K562 (cell line): ENCODE data around the gene DOK7. TPM values are rescaled to one million over a fixed set of nuclear protein-coding genes. Genes with fewer than 3 reads are reported as not detected.

ENCODE experiments used
- ATAC-seq: fragments of 200-7000 bp; cut with Tn5 transposase; 3 replicates; pipeline ENCODE4 v1.9.1; 2020; ENCODE audit warnings: moderate library complexity
- BruUV-seq: library from RNA; stranded (reverse); fragments of 400-500 nt; replicated peaks from 2 replicates; lab custom pipeline; 2021; lab: Mats Ljungman, UMichigan
- CTCF ChIA-PET: fragments of 300-600 bp; formaldehyde crosslinking; extraction: SDS; loops from one replicate; lab custom pipeline; 2021; ENCODE audit warnings: low intra/inter-chr PET ratio; lab: Yijun Ruan, JAX
- POLR2A ChIA-PET: fragments of 300-600, 350-650 bp; sonication (Branson Sonifier 250); formaldehyde crosslinking; extraction: SDS; loops from one replicate; lab custom pipeline; 2021; ENCODE audit warnings: antibody characterized with exemption, inconsistent platforms; lab: Yijun Ruan, JAX
- DNase-seq, 4 experiments: peaks; one replicate each; pipeline versions ENCODE4 v3.0.0 to v3.0.0-alpha.2; 2011 to 2018; ENCODE audit warnings: low spot score in 3 of 4, mixed read lengths in 3 of 4; ENCODE audit errors: extremely low read depth in 1 of 4
- FAIRE-seq: peaks from 2 replicates; lab custom pipeline; 2011; peaks lifted over from hg19 to GRCh38; lab: Jason Lieb, UNC
- H2AFZ ChIP-seq: 2 replicates; pipeline ENCODE4 v1.6.0; 2011; ENCODE audit warnings: low read depth, low read length, control low read depth, inconsistent platforms
- H3K27ac ChIP-seq: fragments of 200-600 bp; 3 replicates; pipeline ENCODE4 v1.8.0; 2011; ENCODE audit warnings: low read depth, mild to moderate bottlenecking, control low read depth, inconsistent platforms, low read length, moderate library complexity, mixed read lengths; ENCODE audit errors: extremely low read depth
- H3K27me3 ChIP-seq, 2 experiments: fragments of 300-600 bp in 1 of 2; 2 replicates in 1 of 2; 3 replicates in 1 of 2; pipeline versions ENCODE4 v1.6.0 to v1.8.0; 2011; ENCODE audit warnings: inconsistent platforms in 2 of 2, low read length in 2 of 2, mild to moderate bottlenecking in 1 of 2, mixed read lengths in 1 of 2, moderate library complexity in 1 of 2; ENCODE audit not compliant: control insufficient read depth in 2 of 2, insufficient read depth in 2 of 2
- H3K36me3 ChIP-seq: fragments of 300-600 bp; 3 replicates; pipeline ENCODE4 v1.8.0; 2011; ENCODE audit warnings: mild to moderate bottlenecking, low read length, inconsistent platforms; ENCODE audit not compliant: control insufficient read depth, insufficient read depth
- H3K4me1 ChIP-seq, 2 experiments: fragments of 200-600 bp in 1 of 2; replicated peaks in 1 of 2; 2 replicates in 1 of 2; 3 replicates in 1 of 2; pipeline versions ENCODE4 v1.5.1 to v1.8.0; 2011; ENCODE audit warnings: inconsistent platforms in 2 of 2, low read length in 2 of 2, mild to moderate bottlenecking in 1 of 2, mixed read lengths in 1 of 2, moderate library complexity in 1 of 2; ENCODE audit not compliant: control insufficient read depth in 2 of 2, insufficient read depth in 2 of 2
- H3K4me2 ChIP-seq: 2 replicates; pipeline ENCODE4 v1.6.1; 2011; ENCODE audit warnings: low read length, control low read depth, inconsistent platforms, mixed read lengths; ENCODE audit not compliant: insufficient read depth
- H3K4me3 ChIP-seq: fragments of 200-600 bp; sonication (generic), shearing (Covaris generic); 2 replicates; pipeline ENCODE4 v1.5.1; 2016; ENCODE audit warnings: control low read depth, inconsistent platforms
- H3K79me2 ChIP-seq: fragments of 200-600 bp; 3 replicates; pipeline ENCODE4 v1.8.0; 2011; ENCODE audit warnings: low read length, inconsistent platforms; ENCODE audit not compliant: control insufficient read depth, insufficient read depth
- H3K9ac ChIP-seq, 2 experiments: 2 replicates each; pipeline versions ENCODE4 v1.6.0 to v1.6.1; 2011; ENCODE audit warnings: low read depth in 2 of 2, low read length in 2 of 2, control low read depth in 1 of 2, inconsistent platforms in 1 of 2, mild to moderate bottlenecking in 1 of 2, mixed read lengths in 1 of 2; ENCODE audit not compliant: insufficient read depth in 1 of 2
- H3K9me1 ChIP-seq: one replicate; pipeline ENCODE4 v1.6.0; 2011; ENCODE audit warnings: inconsistent platforms, mild to moderate bottlenecking, low read length, moderate library complexity; ENCODE audit not compliant: control insufficient read depth, insufficient read depth
- H3K9me3 ChIP-seq: replicated peaks from 2 replicates; pipeline ENCODE4 v1.5.1; 2011; ENCODE audit warnings: low read depth, low read length, inconsistent platforms; ENCODE audit not compliant: control insufficient read depth, insufficient read depth
- H4K20me1 ChIP-seq: replicated peaks from 2 replicates; pipeline ENCODE4 v1.6.1; 2011; ENCODE audit warnings: low read length, inconsistent platforms, mixed read lengths; ENCODE audit not compliant: control insufficient read depth, insufficient read depth
- ATF1 ChIP-seq, 2 experiments: fragments of 450-650 bp in 1 of 2; IDR thresholded peaks; 2 replicates each; pipeline ENCODE4 v1.6.1; 2016; ENCODE audit warnings: missing compliant biosample characterization in 1 of 2, missing genetic modification characterization in 1 of 2
- BCL6 ChIP-seq: fragments of 250-450 bp; sonication (Bioruptor Pico); IDR thresholded peaks from 2 replicates; pipeline ENCODE4 v1.4.0; 2020
- BMI1 ChIP-seq: fragments of 150-350 bp; IDR thresholded peaks from 2 replicates; pipeline ENCODE4 v1.6.1; 2014; ENCODE audit warnings: low read length
- CHCHD3 ChIP-seq: fragments of 250-450 bp; sonication (Bioruptor Pico); IDR thresholded peaks from 2 replicates; pipeline ENCODE4 v2.1.2; 2022; ENCODE audit warnings: mild to moderate bottlenecking
- HCFC1 ChIP-seq: IDR thresholded peaks from 2 replicates; pipeline ENCODE4 v1.6.1; 2012; ENCODE audit warnings: low read depth, low read length, improper control_type of control experiment
- HDAC8 ChIP-seq: fragments of 450-650 bp; IDR thresholded peaks from 2 replicates; pipeline ENCODE4 v1.6.1; 2016; ENCODE audit warnings: mild to moderate bottlenecking, missing genetic modification characterization, moderate library complexity, missing compliant biosample characterization
- HES1 ChIP-seq: fragments of 450-650 bp; IDR thresholded peaks from 2 replicates; pipeline ENCODE4 v1.6.1; 2016; ENCODE audit warnings: low read depth, mild to moderate bottlenecking, moderate library complexity
- ILK ChIP-seq: fragments of 450-650 bp; IDR thresholded peaks from 2 replicates; pipeline ENCODE4 v1.6.1; 2016; ENCODE audit warnings: missing genetic modification characterization, low read depth, mild to moderate bottlenecking, missing compliant biosample characterization, moderate library complexity, borderline replicate concordance
- MXI1 ChIP-seq: IDR thresholded peaks from 2 replicates; pipeline ENCODE4 v1.6.1; 2011; ENCODE audit warnings: low read depth, mild to moderate bottlenecking, improper control_type of control experiment, low read length
- NBN ChIP-seq: fragments of 450-650 bp; IDR thresholded peaks from 2 replicates; pipeline ENCODE4 v1.6.1; 2016; ENCODE audit warnings: low read depth, mild to moderate bottlenecking
- POLR2B ChIP-seq: fragments of 450-650 bp; IDR thresholded peaks from 2 replicates; pipeline ENCODE4 v1.6.1; 2018; ENCODE audit warnings: low read depth; ENCODE audit not compliant: partially characterized antibody
- PURB ChIP-seq: sonication (generic); formaldehyde crosslinking; IDR thresholded peaks from 2 replicates; pipeline ENCODE4 v1.9.0; 2021; ENCODE audit warnings: low read depth, mild to moderate bottlenecking, missing genetic modification reagents
- RCOR1 ChIP-seq, 2 experiments: IDR thresholded peaks; 2 replicates each; pipeline ENCODE4 v1.6.1; 2012; ENCODE audit warnings: low read depth in 2 of 2, low read length in 2 of 2, borderline replicate concordance in 1 of 2, improper control_type of control experiment in 1 of 2
- TEAD1 ChIP-seq, 2 experiments: fragments of 450-650 bp in 1 of 2; sonication (generic) in 1 of 2; formaldehyde crosslinking; IDR thresholded peaks; 2 replicates each; pipeline versions ENCODE4 v1.4.0 to v1.8.0; 2020 to 2022; ENCODE audit warnings: mild to moderate bottlenecking in 2 of 2, missing genetic modification reagents in 1 of 2
- THRAP3 ChIP-seq: fragments of 450-650 bp; IDR thresholded peaks from 2 replicates; pipeline ENCODE4 v1.6.1; 2016; ENCODE audit warnings: mild to moderate bottlenecking, inconsistent platforms, borderline replicate concordance
- ZNF274 ChIP-seq: IDR thresholded peaks from 2 replicates; pipeline ENCODE4 v1.6.1; 2011; ENCODE audit warnings: low read depth, mild to moderate bottlenecking, low read length, moderate library complexity, borderline replicate concordance
- ZNF79 ChIP-seq: fragments of 250-450 bp; sonication (Bioruptor Pico); IDR thresholded peaks from 2 replicates; pipeline ENCODE4 v1.4.0; 2020; ENCODE audit warnings: low read depth, mild to moderate bottlenecking, moderate library complexity
- WGBS: fragments of 100-300 bp; shearing (Covaris generic); methylation state at CpG from one replicate; pipeline ENCODE4 v1.1.6; 2016; ENCODE audit warnings: low coverage, mixed read lengths; ENCODE audit not compliant: insufficient coverage; ENCODE audit errors: missing lambda C conversion rate; 5-methylcytosine and 5-hydroxymethylcytosine counted together
- in situ Hi-C: fragments of 300-500 bp; cut with MboI; formaldehyde crosslinking; loops from 4 replicates; pipeline ENCODE4 v1.15.0; 2018; ENCODE audit warnings: inconsistent platforms, mixed read lengths
- intact Hi-C: fragments of 100-400 bp; cut with micrococcal nuclease; formaldehyde crosslinking; loops from 2 replicates; pipeline ENCODE4 v1.14.2; 2022
- polyA plus RNA-seq, 8 experiments: library from polyadenylated mRNA; depleted of rRNA in 4 of 8; stranded (reverse) in 5 of 8; unstranded in 3 of 8; fragments of >200 nt; fragmentation: Nextera tagmentation in 2 of 8; fragmentation: Illumina TruSeq in 1 of 8; extraction: Ambion mirVana in 2 of 8; extraction: Trizol in 1 of 8; gene quantifications; 2 replicates each; pipeline versions ENCODE4 v1.2.1 to v1.2.3, GENCODE V29; 2011 to 2014; ENCODE audit warnings: inconsistent platforms in 1 of 8, missing spikeins in 1 of 8
- total RNA-seq, 7 experiments: library from RNA; depleted of rRNA in 6 of 7; stranded (reverse); fragments of >200 nt in 6 of 7; fragmentation: Illumina TruSeq in 2 of 7; extraction: Trizol in 2 of 7; gene quantifications; 2 replicates each; pipeline versions ENCODE4 v1.2.1 to v1.2.3, GENCODE V29; 2011 to 2021; ENCODE audit warnings: low replicate concordance in 1 of 7
- TF ChIP-seq, protein P1 (sequence below): fragments of 450-650 bp; formaldehyde crosslinking; IDR thresholded peaks from 2 replicates; pipeline ENCODE4 v1.4.0; 2020; ENCODE audit warnings: mild to moderate bottlenecking, mixed read lengths
- TF ChIP-seq, protein P2 (sequence below): fragments of 250-450 bp; sonication (Bioruptor Pico); IDR thresholded peaks from 2 replicates; pipeline ENCODE4 v1.4.0; 2020

The DOK7 gene
- total and polyA plus RNA-seq, 9 of the 15 experiments (the other 6 are each of a cell fraction or from before 2014, with no cell fraction given): not detected

- Histone ChIP-seq H3K36me3 (no peaks in the 10 kb centered on the region), H3K9me1 (no peaks in the 10 kb centered on the region), H3K4me3 (no peak overlapping the region), H3K79me2 (no peaks in the 10 kb centered on the region), H3K4me2 (no peak overlapping the region), H2AFZ (no peak overlapping the region), H4K20me1 (0 out of 2 replicates have a peak, but pooled peaks cover 3% of the 10 kb centered on the region), H3K27ac (no peak overlapping the region), H3K9me3 (no peaks in the 10 kb centered on the region), H3K9ac (no peak overlapping the region), H3K27me3 (no peaks in the 10 kb centered on the region; a peak in 2 of 5 replicates), H3K4me1 (peaks cover 0 to 85% of the 10 kb centered on the region in 2 experiments; a peak in 2 of 5 replicates)
- in situ Hi-C loops (loop anchor here (5.0 kb wide), 1 partner anchor 337 kb away; no protein-coding TSS in a partner anchor), intact Hi-C loops (loop anchor here (5.0 kb wide), 3 partner anchors 202 to 397 kb away; no protein-coding TSS in a partner anchor)
- BruUV-seq: no TSS peak
- no peak for TF ChIP-seq CHCHD3 (CRISPR knock-in tag)
- no peak for TF ChIP-seq MXI1
- TF ChIP-seq PURB (CRISPR knock-in tag): no peak
- TF ChIP-seq BMI1: no peak
- TF ChIP-seq, protein P1, sequence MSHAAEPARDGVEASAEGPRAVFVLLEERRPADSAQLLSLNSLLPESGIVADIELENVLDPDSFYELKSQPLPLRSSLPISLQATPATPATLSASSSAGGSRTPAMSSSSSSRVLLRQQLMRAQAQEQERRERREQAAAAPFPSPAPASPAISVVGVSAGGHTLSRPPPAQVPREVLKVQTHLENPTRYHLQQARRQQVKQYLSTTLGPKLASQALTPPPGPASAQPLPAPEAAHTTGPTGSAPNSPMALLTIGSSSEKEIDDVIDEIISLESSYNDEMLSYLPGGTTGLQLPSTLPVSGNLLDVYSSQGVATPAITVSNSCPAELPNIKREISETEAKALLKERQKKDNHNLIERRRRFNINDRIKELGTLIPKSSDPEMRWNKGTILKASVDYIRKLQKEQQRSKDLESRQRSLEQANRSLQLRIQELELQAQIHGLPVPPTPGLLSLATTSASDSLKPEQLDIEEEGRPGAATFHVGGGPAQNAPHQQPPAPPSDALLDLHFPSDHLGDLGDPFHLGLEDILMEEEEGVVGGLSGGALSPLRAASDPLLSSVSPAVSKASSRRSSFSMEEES (CRISPR knock-in tag): no peak
- TF ChIP-seq ILK (tag): no peak
- TF ChIP-seq RCOR1 (IDR thresholded peaks at IDR 0.05; ENCODE audit: borderline replicate concordance in 1 of 2, low read depth in 2 of 2, low read length in 2 of 2): no peak
- TF ChIP-seq ZNF79 (CRISPR knock-in tag): no peak
- no peak for TF ChIP-seq HCFC1
- TF ChIP-seq NBN: no peak
- no peak for TF ChIP-seq POLR2B
- TF ChIP-seq HES1: no peak
- TF ChIP-seq, protein P2, sequence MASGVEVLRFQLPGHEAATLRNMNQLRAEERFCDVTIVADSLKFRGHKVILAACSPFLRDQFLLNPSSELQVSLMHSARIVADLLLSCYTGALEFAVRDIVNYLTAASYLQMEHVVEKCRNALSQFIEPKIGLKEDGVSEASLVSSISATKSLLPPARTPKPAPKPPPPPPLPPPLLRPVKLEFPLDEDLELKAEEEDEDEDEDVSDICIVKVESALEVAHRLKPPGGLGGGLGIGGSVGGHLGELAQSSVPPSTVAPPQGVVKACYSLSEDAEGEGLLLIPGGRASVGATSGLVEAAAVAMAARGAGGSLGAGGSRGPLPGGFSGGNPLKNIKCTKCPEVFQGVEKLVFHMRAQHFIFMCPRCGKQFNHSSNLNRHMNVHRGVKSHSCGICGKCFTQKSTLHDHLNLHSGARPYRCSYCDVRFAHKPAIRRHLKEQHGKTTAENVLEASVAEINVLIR (CRISPR knock-in tag): no peak
- TF ChIP-seq THRAP3: no peak
- no peak for TF ChIP-seq TEAD1 (CRISPR knock-in tag; IDR thresholded peaks at IDR 0.05)
- no peak for TF ChIP-seq ZNF274
- TF ChIP-seq ATF1 (CRISPR knock-in tag; IDR thresholded peaks at IDR 0.05): no peak
- no peak for TF ChIP-seq ATF1 (tag; IDR thresholded peaks at IDR 0.05)
- no peak for TF ChIP-seq HDAC8 (tag)
- TF ChIP-seq BCL6 (CRISPR knock-in tag): no peak
- ATAC-seq (no peak), FAIRE-seq (no peak), DNase-seq (no peak)
- ChIA-PET CTCF (interaction anchor here (0.8 to 2.1 kb wide), 3 partner anchors 255 to 338 kb away, joined by 3 to 13 read pairs (median 13); no protein-coding TSS in a partner anchor), POLR2A (interaction anchor here (0.6 kb wide), 3 partner anchors 24 to 348 kb away, joined by 3 to 4 read pairs (median 3); no protein-coding TSS in a partner anchor)
- WGBS: 27% methylated on average over 26 of the region's 56 CpGs
Observed at GRCh38 chr4:3444351-3445110, 18.6 kb upstream of the DOK7 start.
